Measurements from ENCODE around the gene PLBD1. TPM values are rescaled to one million over a fixed set of nuclear protein-coding genes. Genes with fewer than 3 reads are reported as not detected.

The PLBD1 gene
- total RNA-seq, 4 donors from 2014 or later, result 2.5 to 15.2 (median 8.3) TPM

- TF ChIP-seq POLR2AphosphoS5 (IDR thresholded peaks at IDR 0.05) (no peak), CTCF (IDR thresholded peaks at IDR 0.05) (no peak)
- no peak for ATAC-seq
- Histone ChIP-seq H3K4me1 (peaks cover 0 to 14% (median 0%) of the 10 kb centered on the region in 3 donors), H3K27me3 (no peaks in the 10 kb centered on the region), H3K36me3 (no peaks in the 10 kb centered on the region), H3K4me3 (no peak overlapping the region), H3K9me3 (no peaks in the 10 kb centered on the region), H3K27ac (no peak overlapping the region)
- 84% methylated on average over 4 of the region's 4 CpGs; no CpG with 5 or more reads in 1 of the 2 donors for WGBS, 2 donors (ENCODE audit: low coverage in 1 of 2)
Observed at GRCh38 chr12:14563046-14563445, 4.6 kb downstream of the PLBD1 start.

- no peak for ATAC-seq
- Histone ChIP-seq H3K9me3 (no peaks in the 10 kb centered on the region), H3K27me3 (no peaks in the 10 kb centered on the region), H3K36me3 (no peaks in the 10 kb centered on the region), H3K27ac (no peak overlapping the region), H3K4me3 (no peak overlapping the region), H3K4me1 (peaks cover 0 to 6% (median 0%) of the 10 kb centered on the region in 3 donors)
- TF ChIP-seq CTCF (IDR thresholded peaks at IDR 0.05) (no peak), POLR2AphosphoS5 (IDR thresholded peaks at IDR 0.05) (no peak), EP300 (IDR thresholded peaks at IDR 0.05) (no peak), POLR2A (IDR thresholded peaks at IDR 0.05) (no peak)
- 84 to 96% methylated on average over 6 of the region's 6 CpGs for WGBS, 2 donors (ENCODE audit: low coverage in 1 of 2)
Observed at GRCh38 chr12:14562279-14562678, 5.4 kb downstream of the PLBD1 start.

GRCh38 chr12:14561677-14562238, 5.9 kb downstream of the PLBD1 start:
- no peaks in the 10 kb centered on the region for H3K27me3 ChIP-seq
- TF ChIP-seq POLR2A (IDR thresholded peaks at IDR 0.05), result no peak
- no peak for TF ChIP-seq POLR2AphosphoS5 (IDR thresholded peaks at IDR 0.05)
- TF ChIP-seq CTCF (IDR thresholded peaks at IDR 0.05), result no peak
- no peak for TF ChIP-seq EP300 (IDR thresholded peaks at IDR 0.05)
- no peak overlapping the region for H3K27ac ChIP-seq
- no peak overlapping the region for H3K4me3 ChIP-seq
- WGBS, 2 donors (ENCODE audit: low coverage in 1 of 2), result 81 to 88% methylated on average over 3 to 6 of the region's 9 CpGs
- ATAC-seq, result no peak
- peaks cover 0 to under 1% (median 0%) of the 10 kb centered on the region in 3 donors for H3K4me1 ChIP-seq
- no peaks in the 10 kb centered on the region for H3K36me3 ChIP-seq
- H3K9me3 ChIP-seq, result no peaks in the 10 kb centered on the region

- TF ChIP-seq POLR2A (IDR thresholded peaks at IDR 0.05) (no peak), CTCF (IDR thresholded peaks at IDR 0.05) (no peak)
- Histone ChIP-seq H3K4me1 (no peaks in the 10 kb centered on the region), H3K4me3 (no peak overlapping the region), H3K36me3 (no peaks in the 10 kb centered on the region), H3K9me3 (no peaks in the 10 kb centered on the region), H3K27me3 (no peaks in the 10 kb centered on the region), H3K27ac (no peak overlapping the region)
- 69 to 85% methylated on average over 4 to 6 of the region's 6 CpGs for WGBS, 2 donors (ENCODE audit: low coverage in 1 of 2)
- no peak for ATAC-seq
Observed at GRCh38 chr12:14560904-14561574, 6.6 kb downstream of the PLBD1 start.

GRCh38 chr12:14558473-14558959, 9.2 kb downstream of the PLBD1 start:
- no peak for ATAC-seq
- 69 to 79% methylated on average over 2 to 4 of the region's 4 CpGs for WGBS, 2 donors (ENCODE audit: low coverage in 1 of 2)
- Histone ChIP-seq H3K4me3 (no peak overlapping the region), H3K36me3 (no peaks in the 10 kb centered on the region), H3K27me3 (no peaks in the 10 kb centered on the region), H3K4me1 (peaks cover 0 to 15% (median 0%) of the 10 kb centered on the region in 3 donors), H3K9me3 (no peaks in the 10 kb centered on the region), H3K27ac (no peak overlapping the region)
- TF ChIP-seq POLR2A (IDR thresholded peaks at IDR 0.05) (no peak), EP300 (IDR thresholded peaks at IDR 0.05) (no peak), POLR2AphosphoS5 (IDR thresholded peaks at IDR 0.05) (no peak), CTCF (IDR thresholded peaks at IDR 0.05) (no peak)

Data from gastroesophageal sphincter (tissue), 4 donors.